GM21447 (cell line): ENCODE results near the gene CLEC12A.

Source experiments
- ATAC-seq: cut with Tn5 transposase; IDR thresholded peaks from one replicate; pipeline ENCODE4 v1.9.1; 2021; ENCODE audit not compliant: unreplicated experiment

The CLEC12A gene

GRCh38 chr12:10031321-10031720 lies 60.1 kb downstream of the CLEC12A start:
- no peak for ATAC-seq

DNA sequence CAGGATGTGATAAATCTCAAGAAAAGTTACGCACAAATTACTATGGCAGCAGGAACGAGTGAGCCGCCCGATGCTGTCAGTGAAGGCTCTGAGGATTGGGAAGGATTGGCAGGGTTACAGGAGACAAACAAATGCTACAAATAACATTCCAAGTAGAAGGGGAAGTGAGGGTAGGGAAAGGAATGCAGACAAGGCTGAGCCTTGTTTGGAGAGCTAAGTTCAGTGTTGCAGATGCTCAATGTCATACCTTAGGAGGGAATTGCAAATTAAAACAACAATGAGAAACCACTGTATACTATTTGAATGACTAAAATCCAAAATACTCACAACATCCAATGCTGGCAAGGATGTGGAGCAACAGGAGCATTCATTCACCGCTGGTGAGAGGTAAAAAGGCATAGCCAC lies 60.6 kb downstream of the CLEC12A start:
- ATAC-seq = no peak

GRCh38 chr12:10033783-10034545 lies 62.8 kb downstream of the CLEC12A start:
- no peak for ATAC-seq
